Measurements from ENCODE around the gene TIMM17B. TPM values are rescaled to one million over a fixed set of nuclear protein-coding genes. Genes with fewer than 3 reads are reported as not detected.

Gene TIMM17B
- total RNA-seq, 1 donor from 2014 or later, result 48.2 TPM

Other genes with a start within 250 kb of the TIMM17B start
- 155 and 160 TPM in 2 replicates for gene WAS, start 214.0 kb downstream of the TIMM17B start, total RNA-seq
- gene SUV39H1, start 201.0 kb downstream of the TIMM17B start, total RNA-seq, result 27.5 and 29.3 TPM in 2 replicates
- gene GLOD5, start 136.0 kb downstream of the TIMM17B start, total RNA-seq, result not detected in 2 replicates
- not detected in 2 replicates for gene GATA1, start 111.2 kb downstream of the TIMM17B start, total RNA-seq
- gene HDAC6, start 95.7 kb downstream of the TIMM17B start, total RNA-seq, result 87.1 and 92.1 TPM in 2 replicates
- not detected in 2 replicates for gene ERAS, start 71.3 kb downstream of the TIMM17B start, total RNA-seq
- gene PCSK1N, start 62.2 kb downstream of the TIMM17B start, total RNA-seq, result 0.20 TPM in 1 of 2 replicates, not detected in the other
- gene PQBP1, start 162 bp upstream of the TIMM17B start, total RNA-seq, result 77.5 and 77.9 TPM in 2 replicates
- 17.9 and 18.3 TPM in 2 replicates for gene SLC35A2, start 13.9 kb upstream of the TIMM17B start, total RNA-seq
- 196 TPM in 2 replicates for gene PIM2, start 21.3 kb upstream of the TIMM17B start, total RNA-seq
- 50.2 and 50.9 TPM in 2 replicates for gene OTUD5, start 59.8 kb upstream of the TIMM17B start, total RNA-seq
- gene KCND1, start 74.1 kb upstream of the TIMM17B start, total RNA-seq, result 3.4 and 4.0 TPM in 2 replicates
- 85.6 and 94.5 TPM in 2 replicates for gene GRIPAP1, start 104.5 kb upstream of the TIMM17B start, total RNA-seq
- gene TFE3, start 145.6 kb upstream of the TIMM17B start, total RNA-seq, result 27.2 and 29.3 TPM in 2 replicates
- gene CCDC120, start 161.2 kb upstream of the TIMM17B start, total RNA-seq, result 7.1 and 8.7 TPM in 2 replicates
- gene PRAF2, start 176.2 kb upstream of the TIMM17B start, total RNA-seq, result 15.6 and 19.0 TPM in 2 replicates
- gene WDR45, start 182.1 kb upstream of the TIMM17B start, total RNA-seq, result 49.0 and 51.4 TPM in 2 replicates
- gene GPKOW, start 226.0 kb upstream of the TIMM17B start, total RNA-seq, result 28.0 and 28.2 TPM in 2 replicates

Measured in T-helper 2 cell treated with Interferon-gamma antibody and Interleukin-4, amounts not matched to agents 100 ng/mL and 5 ng/mL, for 36 hours (primary cell).